Activated effector memory CD4-positive, alpha-beta T cell treated with anti-CD3 and anti-CD28 coated beads, Interleukin-2, amount 50 U/mL, for 16 hours (primary cell): ENCODE data around the gene SOAT2.
"Not testable (repeated sequence)": the region's sequence is repeated elsewhere in the genome, so short reads cannot be mapped to it uniquely, and the experiment has no call there.

Experiments used
- DNase-seq: peaks from one replicate; pipeline ENCODE4 v3.0.0-alpha.2; 2020

SOAT2 gene

GRCh38 chr12:53107122-53107521 lies 3.8 kb downstream of the SOAT2 start:
- no peak for DNase-seq

- DNase-seq, result not testable (repeated sequence)
These were observed 9.1 kb downstream of the SOAT2 start for GRCh38 chr12:53112431-53112830.

GRCh38 chr12:53113136-53113705 lies 9.9 kb downstream of the SOAT2 start:
- DNase-seq, result no peak

GRCh38 chr12:53113951-53114350 lies 10.7 kb downstream of the SOAT2 start:
- DNase-seq, result no peak

GRCh38 chr12:53115112-53115890 lies 12.0 kb downstream of the SOAT2 start:
- DNase-seq, result no peak

GRCh38 chr12:53115891-53116648 lies 12.8 kb downstream of the SOAT2 start:
- no peak for DNase-seq

GRCh38 chr12:53118751-53119300 lies 15.5 kb downstream of the SOAT2 start:
- no peak for DNase-seq

GRCh38 chr12:53120685-53121525 lies 17.6 kb downstream of the SOAT2 start:
- no peak for DNase-seq

- DNase-seq, result no peak
These were observed 19.7 kb downstream of the SOAT2 start for GRCh38 chr12:53122961-53123468.

- DNase-seq, result no peak
These were observed 20.5 kb downstream of the SOAT2 start for GRCh38 chr12:53123578-53124351.

- DNase-seq, result no peak
These were observed 21.1 kb downstream of the SOAT2 start for GRCh38 chr12:53124352-53124723.

- DNase-seq, result no peak
These were observed 23.9 kb downstream of the SOAT2 start for GRCh38 chr12:53127169-53127568.

GRCh38 chr12:53128780-53129569 lies 25.7 kb downstream of the SOAT2 start:
- DNase-seq, result no peak

- no peak for DNase-seq
These were observed 28.6 kb downstream of the SOAT2 start for GRCh38 chr12:53131844-53132243.

GRCh38 chr12:53133722-53134121 lies 30.4 kb downstream of the SOAT2 start:
- DNase-seq, result no peak

- no peak for DNase-seq
These were observed 40.1 kb downstream of the SOAT2 start for GRCh38 chr12:53143355-53143754.

GRCh38 chr12:53145383-53146260 lies 42.3 kb downstream of the SOAT2 start:
- DNase-seq, result no peak

- no peak for DNase-seq
These were observed 43.9 kb downstream of the SOAT2 start for GRCh38 chr12:53147181-53147580.

GRCh38 chr12:53147653-53148052 lies 44.4 kb downstream of the SOAT2 start:
- no peak for DNase-seq

GRCh38 chr12:53151039-53151438 lies 47.8 kb downstream of the SOAT2 start:
- DNase-seq, result no peak
